Neural cell (in vitro differentiated cells): ENCODE results near the gene ENO4.

Experiments
- EZH2 ChIP-seq: fragments of 200-600, 300-800 bp; shearing (Covaris generic), sonication (generic); IDR thresholded peaks from 2 replicates; pipeline ENCODE4 v1.6.1; 2014; ENCODE audit warnings: antibody characterized with exemption, low read length, borderline replicate concordance, mild to moderate bottlenecking; ENCODE audit not compliant: insufficient read depth, poor library complexity, severe bottlenecking
- RAD21 ChIP-seq: fragments of 450-650 bp; conservative IDR thresholded peaks from 2 replicates; pipeline ENCODE4 v1.6.1; 2014; ENCODE audit warnings: antibody characterized with exemption, mild to moderate bottlenecking, moderate library complexity
- SMC3 ChIP-seq: fragments of 450-650 bp; conservative IDR thresholded peaks from 2 replicates; pipeline ENCODE4 v1.6.1; 2014; ENCODE audit warnings: antibody characterized with exemption, mild to moderate bottlenecking, moderate library complexity; ENCODE audit not compliant: poor library complexity
- TAF1 ChIP-seq: IDR thresholded peaks from 2 replicates; pipeline ENCODE4 v1.6.1; 2012; ENCODE audit warnings: low read depth
- TF ChIP-seq, protein P1 (sequence below): fragments of 450-650 bp; IDR thresholded peaks from 2 replicates; pipeline ENCODE4 v1.5.1; 2014; ENCODE audit warnings: antibody characterized with exemption, mild to moderate bottlenecking, moderate library complexity; ENCODE audit not compliant: poor library complexity, severe bottlenecking
- TF ChIP-seq, protein P2 (sequence below): IDR thresholded peaks from 2 replicates; pipeline ENCODE4 v1.6.1; 2012; ENCODE audit warnings: borderline replicate concordance

- TF ChIP-seq, protein P1, sequence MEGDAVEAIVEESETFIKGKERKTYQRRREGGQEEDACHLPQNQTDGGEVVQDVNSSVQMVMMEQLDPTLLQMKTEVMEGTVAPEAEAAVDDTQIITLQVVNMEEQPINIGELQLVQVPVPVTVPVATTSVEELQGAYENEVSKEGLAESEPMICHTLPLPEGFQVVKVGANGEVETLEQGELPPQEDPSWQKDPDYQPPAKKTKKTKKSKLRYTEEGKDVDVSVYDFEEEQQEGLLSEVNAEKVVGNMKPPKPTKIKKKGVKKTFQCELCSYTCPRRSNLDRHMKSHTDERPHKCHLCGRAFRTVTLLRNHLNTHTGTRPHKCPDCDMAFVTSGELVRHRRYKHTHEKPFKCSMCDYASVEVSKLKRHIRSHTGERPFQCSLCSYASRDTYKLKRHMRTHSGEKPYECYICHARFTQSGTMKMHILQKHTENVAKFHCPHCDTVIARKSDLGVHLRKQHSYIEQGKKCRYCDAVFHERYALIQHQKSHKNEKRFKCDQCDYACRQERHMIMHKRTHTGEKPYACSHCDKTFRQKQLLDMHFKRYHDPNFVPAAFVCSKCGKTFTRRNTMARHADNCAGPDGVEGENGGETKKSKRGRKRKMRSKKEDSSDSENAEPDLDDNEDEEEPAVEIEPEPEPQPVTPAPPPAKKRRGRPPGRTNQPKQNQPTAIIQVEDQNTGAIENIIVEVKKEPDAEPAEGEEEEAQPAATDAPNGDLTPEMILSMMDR = no peak
- TF ChIP-seq TAF1 (no peak), EZH2 (no peak), RAD21 (no peak), SMC3 (no peak)
- TF ChIP-seq, protein P2, sequence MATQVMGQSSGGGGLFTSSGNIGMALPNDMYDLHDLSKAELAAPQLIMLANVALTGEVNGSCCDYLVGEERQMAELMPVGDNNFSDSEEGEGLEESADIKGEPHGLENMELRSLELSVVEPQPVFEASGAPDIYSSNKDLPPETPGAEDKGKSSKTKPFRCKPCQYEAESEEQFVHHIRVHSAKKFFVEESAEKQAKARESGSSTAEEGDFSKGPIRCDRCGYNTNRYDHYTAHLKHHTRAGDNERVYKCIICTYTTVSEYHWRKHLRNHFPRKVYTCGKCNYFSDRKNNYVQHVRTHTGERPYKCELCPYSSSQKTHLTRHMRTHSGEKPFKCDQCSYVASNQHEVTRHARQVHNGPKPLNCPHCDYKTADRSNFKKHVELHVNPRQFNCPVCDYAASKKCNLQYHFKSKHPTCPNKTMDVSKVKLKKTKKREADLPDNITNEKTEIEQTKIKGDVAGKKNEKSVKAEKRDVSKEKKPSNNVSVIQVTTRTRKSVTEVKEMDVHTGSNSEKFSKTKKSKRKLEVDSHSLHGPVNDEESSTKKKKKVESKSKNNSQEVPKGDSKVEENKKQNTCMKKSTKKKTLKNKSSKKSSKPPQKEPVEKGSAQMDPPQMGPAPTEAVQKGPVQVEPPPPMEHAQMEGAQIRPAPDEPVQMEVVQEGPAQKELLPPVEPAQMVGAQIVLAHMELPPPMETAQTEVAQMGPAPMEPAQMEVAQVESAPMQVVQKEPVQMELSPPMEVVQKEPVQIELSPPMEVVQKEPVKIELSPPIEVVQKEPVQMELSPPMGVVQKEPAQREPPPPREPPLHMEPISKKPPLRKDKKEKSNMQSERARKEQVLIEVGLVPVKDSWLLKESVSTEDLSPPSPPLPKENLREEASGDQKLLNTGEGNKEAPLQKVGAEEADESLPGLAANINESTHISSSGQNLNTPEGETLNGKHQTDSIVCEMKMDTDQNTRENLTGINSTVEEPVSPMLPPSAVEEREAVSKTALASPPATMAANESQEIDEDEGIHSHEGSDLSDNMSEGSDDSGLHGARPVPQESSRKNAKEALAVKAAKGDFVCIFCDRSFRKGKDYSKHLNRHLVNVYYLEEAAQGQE = no peak
These were observed 39.8 kb downstream of the ENO4 start for GRCh38 chr10:116889066-116889465.
